IMR-90 (cell line): ENCODE measurements around the gene MEGF11. TPM values are rescaled to one million over a fixed set of nuclear protein-coding genes. Genes with fewer than 3 reads are reported as not detected.

Source experiments
- ATAC-seq: fragments of 200-7000 bp; cut with Tn5 transposase; 2 replicates; pipeline ENCODE4 v1.9.1; 2020; ENCODE audit warnings: low read depth, mild to moderate bottlenecking, moderate library complexity
- BruUV-seq: library from RNA; stranded (reverse); fragments of 400-500 nt; replicated peaks from 2 replicates; lab custom pipeline; 2021; lab: Mats Ljungman, UMichigan
- CTCF ChIA-PET: fragments of 300-600 bp; formaldehyde crosslinking; extraction: SDS; loops from one replicate; lab custom pipeline; 2021; ENCODE audit warnings: antibody characterized with exemption; lab: Yijun Ruan, JAX
- POLR2A ChIA-PET: fragments of 300-600 bp; sonication (Branson Sonifier 250); formaldehyde crosslinking; loops from one replicate; lab custom pipeline; 2022; ENCODE audit warnings: antibody characterized with exemption; ENCODE audit not compliant: unreplicated experiment; lab: Charles Lee
- DNase-seq: peaks from one replicate; pipeline ENCODE4 v3.0.0; 2013
- H2AFZ ChIP-seq: replicated peaks from 2 replicates; pipeline ENCODE3; 2013; ENCODE audit warnings: low read length, mild to moderate bottlenecking; ENCODE audit not compliant: poor library complexity
- H2AK5ac ChIP-seq: 2 replicates; pipeline ENCODE4 v1.6.1; 2013; ENCODE audit warnings: low read depth, low read length, inconsistent platforms
- H2AK9ac ChIP-seq: replicated peaks from 2 replicates; pipeline ENCODE3; 2013; ENCODE audit warnings: mild to moderate bottlenecking, low read depth, low read length, moderate library complexity; ENCODE audit not compliant: poor library complexity
- H2BK120ac ChIP-seq: 2 replicates; pipeline ENCODE4 v1.6.1; 2013; ENCODE audit warnings: low read depth, low read length, inconsistent platforms
- H2BK15ac ChIP-seq: 3 replicates; pipeline ENCODE4 v1.6.1; 2013; ENCODE audit warnings: low read depth, low read length, inconsistent platforms
- H2BK20ac ChIP-seq: 2 replicates; pipeline ENCODE4 v1.6.1; 2013; ENCODE audit warnings: low read depth, mild to moderate bottlenecking, inconsistent platforms, low read length, moderate library complexity
- H2BK5ac ChIP-seq: 2 replicates; pipeline ENCODE4 v1.6.1; 2013; ENCODE audit warnings: mild to moderate bottlenecking, low read depth, low read length, inconsistent platforms; ENCODE audit not compliant: poor library complexity, severe bottlenecking
- H3K14ac ChIP-seq: replicated peaks from 2 replicates; pipeline ENCODE4 v1.6.1; 2013; ENCODE audit warnings: low read depth, low read length, inconsistent platforms
- H3K18ac ChIP-seq: 2 replicates; pipeline ENCODE4 v1.6.1; 2013; ENCODE audit warnings: low read depth, low read length, control low read depth
- H3K23ac ChIP-seq: 2 replicates; pipeline ENCODE4 v1.6.1; 2013; ENCODE audit warnings: low read depth, low read length, inconsistent platforms
- H3K27ac ChIP-seq: 2 replicates; pipeline ENCODE4 v1.5.1; 2013; ENCODE audit warnings: mild to moderate bottlenecking, control low read depth, low read length; ENCODE audit not compliant: insufficient read depth
- H3K27me3 ChIP-seq: 2 replicates; pipeline ENCODE4 v1.6.1; 2013; ENCODE audit warnings: low read length; ENCODE audit not compliant: control insufficient read depth, insufficient read depth
- H3K36me3 ChIP-seq: 2 replicates; pipeline ENCODE4 v1.6.1; 2013; ENCODE audit warnings: low read length, mixed read lengths; ENCODE audit not compliant: control insufficient read depth, insufficient read depth
- H3K4ac ChIP-seq: 2 replicates; pipeline ENCODE4 v1.6.1; 2013; ENCODE audit warnings: low read depth, low read length, inconsistent platforms
- H3K4me1 ChIP-seq: 2 replicates; pipeline ENCODE4 v1.6.1; 2013; ENCODE audit warnings: low read length, mixed read lengths; ENCODE audit not compliant: control insufficient read depth, insufficient read depth
- H3K4me2 ChIP-seq: 2 replicates; pipeline ENCODE4 v1.6.1; 2013; ENCODE audit warnings: low read depth, mild to moderate bottlenecking, control low read depth, low read length, moderate library complexity
- H3K4me3 ChIP-seq: 2 replicates; pipeline ENCODE4 v1.5.1; 2013; ENCODE audit warnings: low read depth, mild to moderate bottlenecking, control low read depth, low read length, moderate library complexity; ENCODE audit not compliant: insufficient read depth
- H3K56ac ChIP-seq: 2 replicates; pipeline ENCODE4 v1.6.1; 2013; ENCODE audit warnings: low read length, inconsistent platforms; ENCODE audit not compliant: insufficient read depth; ENCODE audit errors: extremely low read depth
- H3K79me1 ChIP-seq, 2 experiments: 2 replicates each; pipeline ENCODE4 v1.6.1; 2013; ENCODE audit warnings: low read length in 2 of 2, inconsistent platforms in 1 of 2, low read depth in 1 of 2
- H3K9ac ChIP-seq: 2 replicates; pipeline ENCODE4 v1.6.1; 2013; ENCODE audit warnings: low read depth, low read length, control low read depth
- H3K9me1 ChIP-seq: 2 replicates; pipeline ENCODE4 v1.6.1; 2013; ENCODE audit warnings: low read length, inconsistent platforms; ENCODE audit not compliant: insufficient read depth
- H3K9me3 ChIP-seq: 2 replicates; pipeline ENCODE4 v1.6.1; 2013; ENCODE audit warnings: low read length; ENCODE audit not compliant: control insufficient read depth, insufficient read depth
- H4K20me1 ChIP-seq: 2 replicates; pipeline ENCODE4 v1.6.1; 2013; ENCODE audit warnings: low read length, inconsistent platforms; ENCODE audit not compliant: insufficient read depth
- H4K5ac ChIP-seq: 2 replicates; pipeline ENCODE4 v1.6.1; 2013; ENCODE audit warnings: mild to moderate bottlenecking, low read depth, low read length, control low read depth
- H4K8ac ChIP-seq, 2 experiments: 2 replicates each; pipeline ENCODE4 v1.6.1; 2013; ENCODE audit warnings: low read depth in 2 of 2, low read length in 2 of 2, control low read depth in 1 of 2, inconsistent platforms in 1 of 2
- H4K91ac ChIP-seq: 2 replicates; pipeline ENCODE4 v1.6.1; 2013; ENCODE audit warnings: low read depth, low read length, inconsistent platforms; ENCODE audit not compliant: insufficient read depth
- BHLHE40 ChIP-seq: fragments of 150-350 bp; IDR thresholded peaks from 2 replicates; pipeline ENCODE4 v1.6.1; 2016; ENCODE audit warnings: mild to moderate bottlenecking, low read depth, low read length
- CEBPB ChIP-seq: IDR thresholded peaks from 2 replicates; pipeline ENCODE4 v1.6.1; 2012; ENCODE audit warnings: low read depth, low read length, improper control_type of control experiment
- FOS ChIP-seq: fragments of 150-350 bp; IDR thresholded peaks from 2 replicates; pipeline ENCODE4 v1.6.1; 2016; ENCODE audit warnings: low read depth, low read length
- MAFK ChIP-seq: IDR thresholded peaks from 2 replicates; pipeline ENCODE4 v1.6.1; 2012; ENCODE audit warnings: low read depth, low read length, improper control_type of control experiment
- NFE2L2 ChIP-seq: fragments of 150-350 bp; IDR thresholded peaks from 2 replicates; pipeline ENCODE4 v1.6.1; 2016; ENCODE audit warnings: low read depth, mild to moderate bottlenecking, low read length
- POLR2A ChIP-seq: IDR thresholded peaks from 2 replicates; pipeline ENCODE4 v1.6.1; 2012; ENCODE audit warnings: mild to moderate bottlenecking, low read depth, low read length
- RCOR1 ChIP-seq: IDR thresholded peaks from 2 replicates; pipeline ENCODE4 v1.6.1; 2012; ENCODE audit warnings: mild to moderate bottlenecking, low read length, improper control_type of control experiment; ENCODE audit not compliant: insufficient replicate concordance
- RFX5 ChIP-seq: IDR thresholded peaks from 2 replicates; pipeline ENCODE4 v1.8.0; 2012; ENCODE audit warnings: low read depth, mild to moderate bottlenecking, low read length, moderate library complexity
- SMC3 ChIP-seq: fragments of 150-350 bp; IDR thresholded peaks from 2 replicates; pipeline ENCODE4 v1.6.1; 2016; ENCODE audit warnings: low read depth, mild to moderate bottlenecking, antibody characterized with exemption, low read length, moderate library complexity
- WGBS, 2 experiments: methylation state at CpG; one replicate each; pipeline versions ENCODE4 v1.1.5 to v1.1.7; 2013; ENCODE audit warnings: missing lambda C conversion rate in 2 of 2; ENCODE audit not compliant: insufficient read length in 1 of 2; ENCODE audit errors: extremely low coverage in 2 of 2; 5-methylcytosine and 5-hydroxymethylcytosine counted together
- dilution Hi-C: fragments of 300-500 bp; cut with HindIII; formaldehyde crosslinking; loops from one replicate; pipeline ENCODE4 v1.14.3; 2018; ENCODE audit warnings: low sequenced_read_pairs; ENCODE audit not compliant: unreplicated experiment
- in situ Hi-C: fragments of 300-500 bp; cut with MboI; formaldehyde crosslinking; loops from 3 replicates; pipeline ENCODE4 v1.14.3; 2019; ENCODE audit warnings: low sequenced_read_pairs, inconsistent platforms, mixed read lengths
- intact Hi-C: fragments of 100-400 bp; cut with micrococcal nuclease; formaldehyde crosslinking; loops from 2 replicates; pipeline ENCODE4 v1.10.0; 2022
- polyA plus RNA-seq, 3 experiments: library from polyadenylated mRNA; depleted of rRNA; stranded (reverse); fragments of >200 nt; gene quantifications; 2 replicates each; pipeline ENCODE4 v1.2.3, GENCODE V29; 2012; ENCODE audit warnings: low replicate concordance in 1 of 3
- total RNA-seq: library from RNA; depleted of rRNA; stranded (reverse); fragments of >200 nt; gene quantifications from 2 replicates; pipeline ENCODE4 v1.2.3, GENCODE V29; 2012
- TF ChIP-seq, protein P1 (sequence below): conservative IDR thresholded peaks from 2 replicates; pipeline ENCODE4 v1.5.1; 2012; ENCODE audit warnings: mild to moderate bottlenecking, low read depth, low read length, improper control_type of control experiment
- TF ChIP-seq, protein P2 (sequence below): fragments of 150-350 bp; IDR thresholded peaks from 2 replicates; pipeline ENCODE4 v1.6.1; 2016; ENCODE audit warnings: low read depth, mild to moderate bottlenecking, low read length, moderate library complexity, borderline replicate concordance

MEGF11 gene
- total and polyA plus RNA-seq, 2 of the 4 experiments (the other 2 are of a cell fraction): not detected

DNA sequence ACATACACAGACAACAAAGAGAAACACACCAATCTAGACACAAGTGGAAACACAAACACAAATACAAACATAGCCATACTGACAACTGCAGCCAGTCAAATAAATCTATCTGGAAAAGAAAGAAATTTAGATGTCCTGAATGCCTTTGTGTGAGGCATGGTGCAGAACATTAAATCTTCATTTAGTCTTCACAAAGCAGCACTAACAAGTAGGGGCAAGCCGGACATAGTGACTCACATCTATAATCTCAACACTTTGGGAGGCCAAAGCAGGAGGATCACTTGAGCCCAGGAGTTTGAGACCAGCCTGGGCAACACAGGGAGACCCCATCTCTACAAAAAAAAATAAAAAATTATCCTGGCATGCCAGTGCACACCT, 11.7 kb downstream of the MEGF11 start:
- no peak overlapping the region for H2AK5ac ChIP-seq
- POLR2A ChIA-PET: no interaction called here
- no peaks in the 10 kb centered on the region for H3K9me3 ChIP-seq
- DNase-seq: no peak
- H3K14ac ChIP-seq: no peak overlapping the region
- no peak overlapping the region for H3K27ac ChIP-seq
- CTCF ChIA-PET: no interaction called here
- H3K56ac ChIP-seq: no peak overlapping the region
- H4K91ac ChIP-seq: no peak overlapping the region
- dilution Hi-C loops: no loop called here
- no peak overlapping the region for H2BK120ac ChIP-seq
- H2AFZ ChIP-seq: no peak overlapping the region
- H4K8ac ChIP-seq: no peak overlapping the region
- H3K9ac ChIP-seq: no peak overlapping the region
- H3K4me1 ChIP-seq: no peaks in the 10 kb centered on the region
- H3K27me3 ChIP-seq: peaks cover 51% of the 10 kb centered on the region
- no peak for ATAC-seq
- in situ Hi-C loops: no loop called here
- no peaks in the 10 kb centered on the region for H3K36me3 ChIP-seq
- no peak overlapping the region for H2BK5ac ChIP-seq
- no TSS peak for BruUV-seq
- no peak for TF ChIP-seq NFE2L2
- TF ChIP-seq CEBPB: no peak
- TF ChIP-seq, protein P1, sequence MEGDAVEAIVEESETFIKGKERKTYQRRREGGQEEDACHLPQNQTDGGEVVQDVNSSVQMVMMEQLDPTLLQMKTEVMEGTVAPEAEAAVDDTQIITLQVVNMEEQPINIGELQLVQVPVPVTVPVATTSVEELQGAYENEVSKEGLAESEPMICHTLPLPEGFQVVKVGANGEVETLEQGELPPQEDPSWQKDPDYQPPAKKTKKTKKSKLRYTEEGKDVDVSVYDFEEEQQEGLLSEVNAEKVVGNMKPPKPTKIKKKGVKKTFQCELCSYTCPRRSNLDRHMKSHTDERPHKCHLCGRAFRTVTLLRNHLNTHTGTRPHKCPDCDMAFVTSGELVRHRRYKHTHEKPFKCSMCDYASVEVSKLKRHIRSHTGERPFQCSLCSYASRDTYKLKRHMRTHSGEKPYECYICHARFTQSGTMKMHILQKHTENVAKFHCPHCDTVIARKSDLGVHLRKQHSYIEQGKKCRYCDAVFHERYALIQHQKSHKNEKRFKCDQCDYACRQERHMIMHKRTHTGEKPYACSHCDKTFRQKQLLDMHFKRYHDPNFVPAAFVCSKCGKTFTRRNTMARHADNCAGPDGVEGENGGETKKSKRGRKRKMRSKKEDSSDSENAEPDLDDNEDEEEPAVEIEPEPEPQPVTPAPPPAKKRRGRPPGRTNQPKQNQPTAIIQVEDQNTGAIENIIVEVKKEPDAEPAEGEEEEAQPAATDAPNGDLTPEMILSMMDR: no peak
- TF ChIP-seq MAFK: no peak
- TF ChIP-seq FOS: no peak
- TF ChIP-seq RCOR1: no peak
- no peak for TF ChIP-seq RFX5
- no peak for TF ChIP-seq POLR2A
- TF ChIP-seq, protein P2, sequence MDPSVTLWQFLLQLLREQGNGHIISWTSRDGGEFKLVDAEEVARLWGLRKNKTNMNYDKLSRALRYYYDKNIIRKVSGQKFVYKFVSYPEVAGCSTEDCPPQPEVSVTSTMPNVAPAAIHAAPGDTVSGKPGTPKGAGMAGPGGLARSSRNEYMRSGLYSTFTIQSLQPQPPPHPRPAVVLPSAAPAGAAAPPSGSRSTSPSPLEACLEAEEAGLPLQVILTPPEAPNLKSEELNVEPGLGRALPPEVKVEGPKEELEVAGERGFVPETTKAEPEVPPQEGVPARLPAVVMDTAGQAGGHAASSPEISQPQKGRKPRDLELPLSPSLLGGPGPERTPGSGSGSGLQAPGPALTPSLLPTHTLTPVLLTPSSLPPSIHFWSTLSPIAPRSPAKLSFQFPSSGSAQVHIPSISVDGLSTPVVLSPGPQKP: no peak
- no peak for TF ChIP-seq BHLHE40
- no peak for TF ChIP-seq SMC3
- no peak overlapping the region for H2BK15ac ChIP-seq
- H2BK20ac ChIP-seq: no peak overlapping the region
- H3K4me2 ChIP-seq: no peak overlapping the region
- H4K5ac ChIP-seq: no peak overlapping the region
- no peaks in the 10 kb centered on the region for H4K20me1 ChIP-seq
- H3K23ac ChIP-seq: no peak overlapping the region
- no peak overlapping the region for H3K18ac ChIP-seq
- no peaks in the 10 kb centered on the region for H3K79me1 ChIP-seq
- intact Hi-C loops: no loop called here
- WGBS, 2 experiments: 60% methylated on average over 1 of the region's 1 CpG; no CpG with 5 or more reads in 1 of the 2 experiments
- H3K9me1 ChIP-seq: no peaks in the 10 kb centered on the region; the same call in 1 of the 2 replicates
- H3K4ac ChIP-seq: no peak overlapping the region
- no peak overlapping the region for H2AK9ac ChIP-seq
- no peak overlapping the region for H3K4me3 ChIP-seq
